Neural progenitor cell (in vitro differentiated cells): ENCODE measurements around the gene RTN4IP1. TPM values are rescaled to one million over a fixed set of nuclear protein-coding genes. Genes with fewer than 3 reads are reported as not detected.
"Not testable (repeated sequence)": the region's sequence is repeated elsewhere in the genome, so short reads cannot be mapped to it uniquely, and the experiment has no call there.

Experiments
- DNase-seq: peaks from one replicate; pipeline ENCODE4 v3.0.0-alpha.2; 2016; ENCODE audit warnings: low spot score
- H2AFZ ChIP-seq: fragments of 200-600 bp; sonication (generic); replicated peaks from 2 replicates; pipeline ENCODE4 v1.6.1; 2016; ENCODE audit warnings: antibody characterized with exemption
- H3F3A ChIP-seq: fragments of 200-600 bp; sonication (generic); 2 replicates; pipeline ENCODE4 v1.6.1; 2016; ENCODE audit warnings: antibody characterized with exemption, low read depth
- H3K27ac ChIP-seq: fragments of 200-600 bp; sonication (generic); 2 replicates; pipeline ENCODE4 v1.5.1; 2016; ENCODE audit warnings: mild to moderate bottlenecking
- H3K27me3 ChIP-seq: fragments of 200-600 bp; sonication (generic); 2 replicates; pipeline ENCODE4 v1.6.1; 2016; ENCODE audit warnings: mild to moderate bottlenecking, moderate library complexity
- H3K36me3 ChIP-seq: fragments of 200-600 bp; sonication (generic); 2 replicates; pipeline ENCODE4 v1.5.1; 2016
- H3K4me1 ChIP-seq: fragments of 200-600 bp; sonication (generic); 2 replicates; pipeline ENCODE4 v1.6.1; 2016; ENCODE audit warnings: mixed run types
- H3K4me2 ChIP-seq: fragments of 200-600 bp; sonication (generic); 2 replicates; pipeline ENCODE4 v1.6.1; 2016
- H3K4me3 ChIP-seq: fragments of 200-600 bp; sonication (generic); 2 replicates; pipeline ENCODE4 v1.5.1; 2016
- H3K79me2 ChIP-seq: fragments of 200-600 bp; sonication (generic); 2 replicates; pipeline ENCODE4 v1.6.1; 2016; ENCODE audit warnings: low read depth
- H3K9ac ChIP-seq: fragments of 200-600 bp; sonication (generic); 2 replicates; pipeline ENCODE4 v1.6.1; 2016
- H3K9me3 ChIP-seq: fragments of 200-600 bp; sonication (generic); 2 replicates; pipeline ENCODE4 v1.5.1; 2016; ENCODE audit warnings: low read depth
- H4K20me1 ChIP-seq: fragments of 200-600 bp; sonication (generic); 2 replicates; pipeline ENCODE4 v1.6.1; 2016; ENCODE audit warnings: low read depth
- H3K27ac Mint-ChIP-seq: 3 replicates; pipeline ENCODE4 v1.8.0; 2021; ENCODE audit warnings: mixed read lengths
- H3K27me3 Mint-ChIP-seq: 2 replicates; pipeline ENCODE4 v1.8.0; 2022; ENCODE audit warnings: low read depth, mild to moderate bottlenecking, inconsistent platforms, moderate library complexity, mixed read lengths; ENCODE audit not compliant: insufficient read depth
- H3K36me3 Mint-ChIP-seq: 3 replicates; pipeline ENCODE4 v1.8.0; 2021; ENCODE audit warnings: mixed read lengths
- H3K4me1 Mint-ChIP-seq: 3 replicates; pipeline ENCODE4 v1.8.0; 2021; ENCODE audit warnings: mixed read lengths
- H3K4me3 Mint-ChIP-seq: 3 replicates; pipeline ENCODE4 v1.8.0; 2021; ENCODE audit warnings: mild to moderate bottlenecking, moderate library complexity, mixed read lengths
- H3K9me3 Mint-ChIP-seq: 3 replicates; pipeline ENCODE4 v1.8.0; 2020; ENCODE audit warnings: mixed read lengths
- CTCF ChIP-seq: fragments of 200-600 bp; sonication (generic); IDR thresholded peaks from 2 replicates; pipeline ENCODE4 v1.5.1; 2017; ENCODE audit warnings: antibody characterized with exemption, mild to moderate bottlenecking
- EZH2 ChIP-seq: fragments of 200-600 bp; sonication (generic); IDR thresholded peaks from 2 replicates; pipeline ENCODE4 v1.6.1; 2017; ENCODE audit warnings: antibody characterized with exemption, mild to moderate bottlenecking, moderate library complexity
- EZH2phosphoT487 ChIP-seq: fragments of 200-600 bp; sonication (generic); IDR thresholded peaks from 2 replicates; pipeline ENCODE4 v1.6.1; 2017; ENCODE audit warnings: antibody characterized with exemption
- total RNA-seq: library from RNA; depleted of rRNA; stranded (reverse); fragments of >200 nt; gene quantifications from 2 replicates; pipeline ENCODE4 v1.2.3, GENCODE V29; 2015; ENCODE audit warnings: low replicate concordance

Gene RTN4IP1
- total RNA-seq, 1 donor from 2014 or later: 10.2 TPM

GRCh38 chr6:106553440-106553839, 75.9 kb downstream of the RTN4IP1 start:
- Mint-ChIP-seq H3K27ac (no peak overlapping the region), H3K4me1 (no peaks in the 10 kb centered on the region), H3K4me3 (no peak overlapping the region), H3K27me3 (peaks cover 5% of the 10 kb centered on the region), H3K9me3 (no peaks in the 10 kb centered on the region), H3K36me3 (no peaks in the 10 kb centered on the region)
- no peaks in the 10 kb centered on the region for H4K20me1 ChIP-seq
- no peaks in the 10 kb centered on the region for H3F3A ChIP-seq
- no peaks in the 10 kb centered on the region for H3K4me1 ChIP-seq
- no peaks in the 10 kb centered on the region for H3K27me3 ChIP-seq
- no peak overlapping the region for H3K4me3 ChIP-seq
- no peaks in the 10 kb centered on the region for H3K79me2 ChIP-seq
- no peak overlapping the region for H3K9ac ChIP-seq
- no peak overlapping the region for H3K4me2 ChIP-seq
- H3K36me3 ChIP-seq: no peaks in the 10 kb centered on the region
- TF ChIP-seq EZH2 (no peak), CTCF (no peak), EZH2phosphoT487 (no peak)
- H3K9me3 ChIP-seq: no peaks in the 10 kb centered on the region
- no peak overlapping the region for H3K27ac ChIP-seq
- no peak overlapping the region for H2AFZ ChIP-seq
- no peak for DNase-seq

- no peaks in the 10 kb centered on the region for H3K4me1 ChIP-seq
- Mint-ChIP-seq H3K4me1 (peaks cover 4% of the 10 kb centered on the region), H3K9me3 (no peaks in the 10 kb centered on the region), H3K4me3 (no peak overlapping the region), H3K36me3 (no peaks in the 10 kb centered on the region), H3K27ac (no peak overlapping the region), H3K27me3 (peaks cover 5% of the 10 kb centered on the region)
- H3F3A ChIP-seq: no peaks in the 10 kb centered on the region
- H3K79me2 ChIP-seq: no peaks in the 10 kb centered on the region
- TF ChIP-seq EZH2phosphoT487 (no peak), EZH2 (no peak), CTCF (no peak)
- no peaks in the 10 kb centered on the region for H3K9me3 ChIP-seq
- no peak overlapping the region for H3K9ac ChIP-seq
- no peaks in the 10 kb centered on the region for H3K36me3 ChIP-seq
- H3K4me3 ChIP-seq: no peak overlapping the region
- no peak overlapping the region for H3K4me2 ChIP-seq
- DNase-seq: no peak
- no peaks in the 10 kb centered on the region for H4K20me1 ChIP-seq
- no peaks in the 10 kb centered on the region for H3K27me3 ChIP-seq
- H2AFZ ChIP-seq: no peak overlapping the region
- no peak overlapping the region for H3K27ac ChIP-seq
Observed at GRCh38 chr6:106551155-106551554, 78.1 kb downstream of the RTN4IP1 start.

GRCh38 chr6:106549521-106549920, 79.8 kb downstream of the RTN4IP1 start:
- H3F3A ChIP-seq: no peaks in the 10 kb centered on the region
- no peaks in the 10 kb centered on the region for H3K27me3 ChIP-seq
- H3K4me3 ChIP-seq: no peak overlapping the region
- no peak for DNase-seq
- no peaks in the 10 kb centered on the region for H4K20me1 ChIP-seq
- H3K9ac ChIP-seq: no peak overlapping the region
- H3K36me3 ChIP-seq: no peaks in the 10 kb centered on the region
- Mint-ChIP-seq H3K4me1 (peaks cover 4% of the 10 kb centered on the region), H3K27me3 (peaks cover 5% of the 10 kb centered on the region), H3K27ac (no peak overlapping the region), H3K36me3 (no peaks in the 10 kb centered on the region), H3K9me3 (no peaks in the 10 kb centered on the region), H3K4me3 (no peak overlapping the region)
- H3K79me2 ChIP-seq: no peaks in the 10 kb centered on the region
- no peak for TF ChIP-seq EZH2phosphoT487
- TF ChIP-seq CTCF: no peak
- TF ChIP-seq EZH2: no peak
- H3K4me1 ChIP-seq: no peaks in the 10 kb centered on the region
- no peak overlapping the region for H3K4me2 ChIP-seq
- no peak overlapping the region for H2AFZ ChIP-seq
- no peaks in the 10 kb centered on the region for H3K9me3 ChIP-seq
- H3K27ac ChIP-seq: no peak overlapping the region

GRCh38 chr6:106548926-106549455, 80.3 kb downstream of the RTN4IP1 start:
- not testable (repeated sequence) for H3K9ac ChIP-seq, H3K4me3 Mint-ChIP-seq, H2AFZ ChIP-seq, H3K4me1 ChIP-seq, H3K36me3 Mint-ChIP-seq, H3K79me2 ChIP-seq, H3K4me3 ChIP-seq, H3K9me3 Mint-ChIP-seq, DNase-seq, H3K27me3 Mint-ChIP-seq, H3K36me3 ChIP-seq, H4K20me1 ChIP-seq, H3K27ac ChIP-seq, H3F3A ChIP-seq, H3K4me2 ChIP-seq, H3K27me3 ChIP-seq, H3K4me1 Mint-ChIP-seq, H3K9me3 ChIP-seq, H3K27ac Mint-ChIP-seq
